DND-41 (cell line): ENCODE results near the gene SCMH1.

Source experiments
- ATAC-seq: fragments of 200-7000 bp; cut with Tn5 transposase; 3 replicates; pipeline ENCODE4 v1.9.1; 2021; ENCODE audit warnings: low read depth; ENCODE audit not compliant: insufficient read depth
- DNase-seq: peaks from one replicate; pipeline ENCODE4 v3.0.0-alpha.2; 2020
- H2AFZ ChIP-seq: 2 replicates; pipeline ENCODE4 v1.6.0; 2012; ENCODE audit warnings: low read depth, low read length
- H3K27ac ChIP-seq: 2 replicates; pipeline ENCODE4 v1.5.1; 2012; ENCODE audit warnings: low read length, inconsistent platforms
- H3K27me3 ChIP-seq: fragments of 200-600 bp; sonication (generic); 2 replicates; pipeline ENCODE4 v1.6.0; 2012; ENCODE audit warnings: low read length, mild to moderate bottlenecking, inconsistent platforms; ENCODE audit not compliant: insufficient read depth, poor library complexity
- H3K36me3 ChIP-seq: 2 replicates; pipeline ENCODE4 v1.5.1; 2012; ENCODE audit warnings: low read length, inconsistent platforms; ENCODE audit not compliant: insufficient read depth
- H3K4me1 ChIP-seq: 2 replicates; pipeline ENCODE4 v1.5.1; 2012; ENCODE audit warnings: mild to moderate bottlenecking, low read length; ENCODE audit not compliant: insufficient read depth
- H3K4me2 ChIP-seq: 2 replicates; pipeline ENCODE4 v1.6.0; 2012; ENCODE audit warnings: mild to moderate bottlenecking, moderate library complexity, low read length, inconsistent platforms; ENCODE audit not compliant: insufficient read depth
- H3K4me3 ChIP-seq, 2 experiments: fragments of 200-600 bp in 1 of 2; shearing (Covaris generic) in 1 of 2; 2 replicates each; pipeline ENCODE4 v1.5.1; 2012 to 2016; ENCODE audit warnings: inconsistent platforms in 2 of 2, low read length in 2 of 2, mild to moderate bottlenecking in 2 of 2, low read depth in 1 of 2, moderate library complexity in 1 of 2
- H3K79me2 ChIP-seq: 2 replicates; pipeline ENCODE4 v1.6.0; 2012; ENCODE audit warnings: low read length, inconsistent platforms; ENCODE audit not compliant: insufficient read depth
- H3K9ac ChIP-seq: 2 replicates; pipeline ENCODE4 v1.6.0; 2012; ENCODE audit warnings: low read depth, mild to moderate bottlenecking, inconsistent platforms, low read length, moderate library complexity
- H3K9me3 ChIP-seq: 2 replicates; pipeline ENCODE4 v1.5.1; 2012; ENCODE audit warnings: low read length, moderate library complexity, mild to moderate bottlenecking, inconsistent platforms; ENCODE audit not compliant: insufficient read depth, severe bottlenecking
- H4K20me1 ChIP-seq: 2 replicates; pipeline ENCODE4 v1.6.0; 2012; ENCODE audit warnings: low read length; ENCODE audit not compliant: insufficient read depth
- EZH2 ChIP-seq: IDR thresholded peaks from 3 replicates; pipeline ENCODE4 v1.6.1; 2012; ENCODE audit warnings: borderline replicate concordance, low read depth, mild to moderate bottlenecking, moderate library complexity, low read length, inconsistent platforms; ENCODE audit not compliant: severe bottlenecking
- TF ChIP-seq, protein P1 (sequence below): IDR thresholded peaks from 2 replicates; pipeline ENCODE4 v1.5.1; 2012; ENCODE audit warnings: borderline replicate concordance, low read length, moderate library complexity, mild to moderate bottlenecking; ENCODE audit not compliant: poor library complexity, severe bottlenecking; ENCODE audit errors: extremely low read depth

SCMH1 gene

DNA sequence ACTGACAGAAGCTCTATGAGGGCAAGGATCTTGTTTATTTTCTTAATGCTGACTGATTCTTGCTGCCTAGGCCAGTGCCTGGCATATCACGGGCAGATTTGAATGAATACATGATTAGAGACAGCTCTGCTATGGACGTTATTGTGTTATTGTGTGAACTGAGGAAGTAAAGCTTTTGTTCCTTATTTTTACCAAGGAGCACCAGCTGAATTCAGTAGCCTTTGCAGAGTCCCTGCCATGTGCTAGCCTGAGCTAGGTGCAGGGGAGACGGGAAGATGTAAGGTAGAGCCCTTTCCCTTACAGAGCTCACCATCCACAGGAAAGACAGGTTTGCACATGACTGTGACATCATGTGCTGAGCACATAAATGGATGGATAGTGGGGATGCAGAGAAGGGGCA is 36.0 kb upstream of the SCMH1 start:
- Histone ChIP-seq H3K9me3 (no peaks in the 10 kb centered on the region), H3K4me3 (no peak overlapping the region), H3K4me1 (no peaks in the 10 kb centered on the region), H3K27ac (no peak overlapping the region), H3K36me3 (no peaks in the 10 kb centered on the region), H3K79me2 (no peaks in the 10 kb centered on the region), H3K4me2 (no peak overlapping the region), H3K27me3 (peaks cover 24% of the 10 kb centered on the region), H4K20me1 (no peaks in the 10 kb centered on the region; the same call in 1 of the 2 replicates), H3K9ac (no peak overlapping the region), H2AFZ (no peak overlapping the region)
- DNase-seq, result no peak
- TF ChIP-seq, protein P1, sequence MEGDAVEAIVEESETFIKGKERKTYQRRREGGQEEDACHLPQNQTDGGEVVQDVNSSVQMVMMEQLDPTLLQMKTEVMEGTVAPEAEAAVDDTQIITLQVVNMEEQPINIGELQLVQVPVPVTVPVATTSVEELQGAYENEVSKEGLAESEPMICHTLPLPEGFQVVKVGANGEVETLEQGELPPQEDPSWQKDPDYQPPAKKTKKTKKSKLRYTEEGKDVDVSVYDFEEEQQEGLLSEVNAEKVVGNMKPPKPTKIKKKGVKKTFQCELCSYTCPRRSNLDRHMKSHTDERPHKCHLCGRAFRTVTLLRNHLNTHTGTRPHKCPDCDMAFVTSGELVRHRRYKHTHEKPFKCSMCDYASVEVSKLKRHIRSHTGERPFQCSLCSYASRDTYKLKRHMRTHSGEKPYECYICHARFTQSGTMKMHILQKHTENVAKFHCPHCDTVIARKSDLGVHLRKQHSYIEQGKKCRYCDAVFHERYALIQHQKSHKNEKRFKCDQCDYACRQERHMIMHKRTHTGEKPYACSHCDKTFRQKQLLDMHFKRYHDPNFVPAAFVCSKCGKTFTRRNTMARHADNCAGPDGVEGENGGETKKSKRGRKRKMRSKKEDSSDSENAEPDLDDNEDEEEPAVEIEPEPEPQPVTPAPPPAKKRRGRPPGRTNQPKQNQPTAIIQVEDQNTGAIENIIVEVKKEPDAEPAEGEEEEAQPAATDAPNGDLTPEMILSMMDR, result no peak
- TF ChIP-seq EZH2, result no peak
- ATAC-seq, result no peak

DNA sequence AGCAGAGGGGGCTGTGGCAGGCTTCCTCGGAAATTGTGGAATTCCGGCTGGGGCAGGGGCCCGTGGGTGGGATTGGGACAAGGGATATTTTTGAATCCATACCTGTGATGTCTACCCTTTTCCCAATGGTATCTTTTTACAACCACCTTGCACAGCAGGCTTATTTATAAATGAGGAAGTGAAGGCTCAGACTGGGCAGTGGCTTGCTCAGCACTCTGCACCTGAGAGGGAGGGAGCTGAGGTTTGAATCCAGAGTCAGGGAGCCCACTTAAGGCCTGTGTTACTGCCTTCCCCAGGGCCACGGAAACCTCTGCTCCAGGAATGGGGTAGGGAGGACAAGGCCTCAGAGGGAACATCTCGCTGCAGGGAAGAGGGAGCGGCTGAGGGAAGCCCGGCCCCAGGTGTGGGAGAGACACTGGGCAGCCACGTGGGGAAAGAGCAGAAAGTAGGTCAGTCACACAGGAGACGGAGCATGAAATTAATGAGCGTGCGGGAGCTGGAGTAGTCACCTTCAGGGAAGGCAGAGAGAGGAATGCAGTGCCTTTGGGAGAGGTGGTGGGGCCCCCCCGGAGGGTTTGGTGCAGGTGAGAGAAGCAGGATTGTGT is 35.4 kb upstream of the SCMH1 start:
- ATAC-seq, result no peak
- Histone ChIP-seq H2AFZ (no peak overlapping the region), H3K4me2 (no peak overlapping the region), H3K27ac (no peak overlapping the region), H3K27me3 (peaks cover 23% of the 10 kb centered on the region), H3K36me3 (no peaks in the 10 kb centered on the region), H3K79me2 (no peaks in the 10 kb centered on the region), H3K9me3 (no peaks in the 10 kb centered on the region), H3K4me3 (no peak overlapping the region), H3K4me1 (no peaks in the 10 kb centered on the region), H4K20me1 (no peaks in the 10 kb centered on the region; the same call in 1 of the 2 replicates), H3K9ac (no peak overlapping the region)
- no peak for DNase-seq
- no peak for TF ChIP-seq EZH2
- TF ChIP-seq, protein P1, result no peak

DNA sequence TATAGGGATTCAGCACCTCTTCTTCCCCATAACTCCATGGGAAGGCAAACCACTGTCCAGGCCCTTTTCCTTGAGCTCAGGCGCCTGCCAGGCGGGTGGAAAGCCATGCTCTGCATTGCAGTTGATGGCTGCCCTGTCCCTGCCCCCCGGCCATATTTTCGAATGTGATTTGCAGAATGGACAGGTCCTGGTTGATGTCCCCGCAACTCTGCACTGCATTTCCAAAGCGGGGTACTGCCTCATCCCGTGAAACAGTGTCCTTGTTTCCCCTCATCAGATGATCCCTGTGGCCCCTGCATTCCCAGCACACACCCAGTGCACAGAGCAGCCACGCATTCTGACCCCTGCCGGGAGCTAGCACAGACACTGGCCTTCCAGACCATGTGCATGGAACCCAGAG is 33.7 kb upstream of the SCMH1 start:
- H3K4me2 ChIP-seq, result no peak overlapping the region

More for the DNA sequence above, 33.7 kb upstream of the SCMH1 start:
- Histone ChIP-seq H3K4me3 (no peak overlapping the region), H3K36me3 (no peaks in the 10 kb centered on the region), H3K79me2 (no peaks in the 10 kb centered on the region), H2AFZ (no peak overlapping the region), H3K27ac (no peak overlapping the region), H3K4me1 (no peaks in the 10 kb centered on the region), H3K9me3 (no peaks in the 10 kb centered on the region), H3K9ac (no peak overlapping the region), H3K27me3 (peaks cover 17% of the 10 kb centered on the region), H4K20me1 (no peaks in the 10 kb centered on the region; the same call in 1 of the 2 replicates)
- DNase-seq (no peak), ATAC-seq (no peak)
- no peak for TF ChIP-seq EZH2
- TF ChIP-seq, protein P1, result no peak
